ENCODE measurements around the gene C1orf35.

C1orf35 gene

GRCh38 chr1:228095938-228096337 lies 7.2 kb downstream of the C1orf35 start:
- no peak for TF ChIP-seq EP300 (IDR thresholded peaks at IDR 0.05; ENCODE audit: borderline replicate concordance)
- no peak for TF ChIP-seq MAX (IDR thresholded peaks at IDR 0.05)
- no peak for TF ChIP-seq ZBTB7A (IDR thresholded peaks at IDR 0.05; ENCODE audit: low read depth)
- no peak for TF ChIP-seq REST (IDR thresholded peaks at IDR 0.05; ENCODE audit: low read depth)
- no peak for TF ChIP-seq EGR1 (IDR thresholded peaks at IDR 0.05)
- no peak for TF ChIP-seq CREB1 (IDR thresholded peaks at IDR 0.05; ENCODE audit: low read depth)
- no peak for TF ChIP-seq USF1 (IDR thresholded peaks at IDR 0.05)
- no peak for TF ChIP-seq TCF12 (IDR thresholded peaks at IDR 0.05; ENCODE audit: low read depth)
- TF ChIP-seq TEAD4 (IDR thresholded peaks at IDR 0.05): no peak
- no peak for TF ChIP-seq RAD21 (IDR thresholded peaks at IDR 0.05; ENCODE audit: low read depth)
- no peak for TF ChIP-seq FOXM1 (IDR thresholded peaks at IDR 0.05; ENCODE audit: borderline replicate concordance, low read depth)
- no peak for TF ChIP-seq NFIC (IDR thresholded peaks at IDR 0.05)
- no peak for TF ChIP-seq YY1 (IDR thresholded peaks at IDR 0.05; ENCODE audit: low read depth)
- TF ChIP-seq TAF1 (IDR thresholded peaks at IDR 0.05; ENCODE audit: low read depth): no peak
- no peak for TF ChIP-seq CEBPB (IDR thresholded peaks at IDR 0.05)

- no peak for TF ChIP-seq TCF12 (IDR thresholded peaks at IDR 0.05; ENCODE audit: low read depth)
Observed at GRCh38 chr1:228095161-228095560, 8.0 kb downstream of the C1orf35 start.

GRCh38 chr1:228094432-228095016 lies 8.6 kb downstream of the C1orf35 start:
- TF ChIP-seq EP300 (IDR thresholded peaks at IDR 0.05; ENCODE audit: borderline replicate concordance) (no peak), EGR1 (IDR thresholded peaks at IDR 0.05) (no peak), ZBTB7A (IDR thresholded peaks at IDR 0.05; ENCODE audit: low read depth) (no peak), NFIC (IDR thresholded peaks at IDR 0.05) (no peak), RAD21 (IDR thresholded peaks at IDR 0.05; ENCODE audit: low read depth) (no peak), TAF1 (IDR thresholded peaks at IDR 0.05; ENCODE audit: low read depth) (no peak), CEBPB (IDR thresholded peaks at IDR 0.05) (no peak), REST (IDR thresholded peaks at IDR 0.05; ENCODE audit: low read depth) (no peak), TCF12 (IDR thresholded peaks at IDR 0.05; ENCODE audit: low read depth) (no peak), MAX (IDR thresholded peaks at IDR 0.05) (no peak), CREB1 (IDR thresholded peaks at IDR 0.05; ENCODE audit: low read depth) (no peak), USF1 (IDR thresholded peaks at IDR 0.05) (no peak), TEAD4 (IDR thresholded peaks at IDR 0.05) (no peak), YY1 (IDR thresholded peaks at IDR 0.05; ENCODE audit: low read depth) (no peak), FOXM1 (IDR thresholded peaks at IDR 0.05; ENCODE audit: borderline replicate concordance, low read depth) (no peak)

- no peak for TF ChIP-seq TCF12 (IDR thresholded peaks at IDR 0.05; ENCODE audit: low read depth)
- no peak for TF ChIP-seq TEAD4 (IDR thresholded peaks at IDR 0.05)
- TF ChIP-seq TAF1 (IDR thresholded peaks at IDR 0.05; ENCODE audit: low read depth): no peak
- no peak for TF ChIP-seq YY1 (IDR thresholded peaks at IDR 0.05; ENCODE audit: low read depth)
- TF ChIP-seq EP300 (IDR thresholded peaks at IDR 0.05; ENCODE audit: borderline replicate concordance): no peak
- TF ChIP-seq ZBTB7A (IDR thresholded peaks at IDR 0.05; ENCODE audit: low read depth): no peak
- TF ChIP-seq CEBPB (IDR thresholded peaks at IDR 0.05): no peak
Observed at GRCh38 chr1:228093050-228093906, 9.8 kb downstream of the C1orf35 start.

- no peak for TF ChIP-seq TAF1 (IDR thresholded peaks at IDR 0.05; ENCODE audit: low read depth)
- TF ChIP-seq NFIC (IDR thresholded peaks at IDR 0.05): no peak
- TF ChIP-seq EGR1 (IDR thresholded peaks at IDR 0.05): no peak
- no peak for TF ChIP-seq CEBPB (IDR thresholded peaks at IDR 0.05)
- TF ChIP-seq FOXM1 (IDR thresholded peaks at IDR 0.05; ENCODE audit: borderline replicate concordance, low read depth): no peak
- no peak for TF ChIP-seq USF1 (IDR thresholded peaks at IDR 0.05)
- TF ChIP-seq TEAD4 (IDR thresholded peaks at IDR 0.05): no peak
- TF ChIP-seq MAX (IDR thresholded peaks at IDR 0.05): no peak
- no peak for TF ChIP-seq EP300 (IDR thresholded peaks at IDR 0.05; ENCODE audit: borderline replicate concordance)
- no peak for TF ChIP-seq ZBTB7A (IDR thresholded peaks at IDR 0.05; ENCODE audit: low read depth)
- TF ChIP-seq TCF12 (IDR thresholded peaks at IDR 0.05; ENCODE audit: low read depth): no peak
- TF ChIP-seq REST (IDR thresholded peaks at IDR 0.05; ENCODE audit: low read depth): no peak
- no peak for TF ChIP-seq RAD21 (IDR thresholded peaks at IDR 0.05; ENCODE audit: low read depth)
- TF ChIP-seq CREB1 (IDR thresholded peaks at IDR 0.05; ENCODE audit: low read depth): no peak
- TF ChIP-seq YY1 (IDR thresholded peaks at IDR 0.05; ENCODE audit: low read depth): no peak
Observed at GRCh38 chr1:228092342-228093049, 10.6 kb downstream of the C1orf35 start.

Measured in Ishikawa (cell line).